Iris pigment epithelial cell (primary cell): ENCODE measurements around the gene SOS1.
A peak's percentile ranks its signal among the peaks of the same experiment; 100 is the strongest.
"Not testable (repeated sequence)": the region's sequence is repeated elsewhere in the genome, so short reads cannot be mapped to it uniquely, and the experiment has no call there.

Source experiments
- DNase-seq: peaks from one replicate; pipeline ENCODE4 v3.0.0-alpha.2; 2011; ENCODE audit warnings: low read depth

Gene SOS1

DNA sequence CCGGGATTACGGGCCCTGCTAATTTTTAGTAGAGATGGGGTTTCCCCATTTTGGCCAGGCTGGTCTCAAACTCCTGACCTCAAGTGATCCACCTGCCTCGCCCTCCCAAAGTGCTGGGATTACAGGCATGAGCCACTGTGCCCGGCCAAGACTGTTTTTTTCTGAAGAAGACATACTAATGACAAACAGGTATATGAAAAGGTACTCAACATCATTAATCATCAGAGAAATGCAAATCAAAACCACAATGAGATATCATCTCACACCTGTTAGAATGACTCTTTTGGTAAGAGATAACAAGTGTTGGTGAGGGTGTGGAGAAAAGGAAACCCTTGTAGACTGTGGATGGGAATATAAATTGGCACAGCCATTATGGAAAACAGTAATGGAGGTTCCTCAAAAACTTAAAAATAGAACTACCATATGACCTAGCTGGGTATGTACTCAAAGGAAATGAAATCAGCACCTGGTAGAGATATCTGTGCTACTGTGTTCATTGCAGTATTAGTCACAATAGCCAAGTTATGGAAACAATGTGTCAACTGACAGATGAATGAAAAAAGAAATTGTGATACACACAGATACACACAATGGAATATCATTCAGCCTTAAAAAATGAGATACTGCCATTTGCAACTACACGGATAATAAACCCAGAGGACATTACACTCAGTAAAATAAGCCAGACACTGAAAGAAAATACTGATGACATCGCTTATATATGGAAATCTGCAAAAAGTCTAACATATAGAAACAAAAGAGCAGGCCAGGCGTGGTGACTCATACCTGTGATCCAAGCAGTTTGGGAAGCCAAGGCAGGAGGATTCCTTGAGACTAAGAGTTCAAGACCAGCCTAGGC is 20.8 kb downstream of the SOS1 start:
- peak; percentile 76 for DNase-seq

DNA sequence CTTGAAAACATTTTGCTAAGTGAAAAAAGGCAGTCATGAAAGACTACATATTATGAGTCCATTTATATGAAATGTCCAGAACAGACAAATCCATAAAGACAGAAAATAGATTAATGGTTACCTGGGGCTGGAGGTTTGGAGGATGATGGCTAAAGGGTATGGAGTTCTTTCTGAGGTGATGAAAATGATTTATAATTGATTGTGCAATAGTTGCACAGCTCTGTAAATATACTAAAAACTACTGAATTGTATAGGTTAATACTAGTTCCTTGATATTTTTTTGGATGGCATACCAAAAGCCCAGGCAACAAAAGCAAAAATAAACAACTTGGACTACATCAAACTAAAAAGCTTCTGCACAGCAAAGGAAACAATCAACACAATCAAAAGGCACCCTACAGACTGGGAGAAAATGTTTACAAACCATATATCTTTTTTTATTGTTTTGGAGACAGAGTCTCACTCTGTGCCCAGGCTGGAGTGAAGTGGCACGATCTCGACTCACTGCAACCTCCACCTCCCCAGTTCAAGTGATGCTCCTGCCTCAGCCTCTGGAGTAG is 21.5 kb downstream of the SOS1 start:
- DNase-seq = no peak

DNA sequence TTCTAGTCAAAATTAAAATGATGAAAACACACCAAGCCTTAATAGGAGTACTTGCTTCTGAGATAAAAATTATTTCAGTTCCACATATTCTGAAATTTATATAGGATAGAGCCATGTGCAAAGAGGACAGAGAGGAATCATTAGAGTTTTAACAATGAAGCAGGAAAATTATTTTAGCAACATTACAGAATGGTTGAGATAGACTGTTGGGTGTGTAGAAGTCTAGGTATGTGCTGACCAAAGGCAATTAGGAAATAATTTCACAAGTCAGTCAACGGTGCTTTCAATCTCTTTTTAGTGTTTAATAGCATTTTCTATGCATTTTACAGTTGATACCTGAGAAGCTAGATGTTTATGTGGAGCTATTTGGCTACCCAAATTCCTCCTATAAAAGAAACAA is 25.2 kb downstream of the SOS1 start:
- no peak for DNase-seq

GRCh38 chr2:39094717-39095363 is 26.0 kb downstream of the SOS1 start:
- DNase-seq = peak; percentile 72

DNA sequence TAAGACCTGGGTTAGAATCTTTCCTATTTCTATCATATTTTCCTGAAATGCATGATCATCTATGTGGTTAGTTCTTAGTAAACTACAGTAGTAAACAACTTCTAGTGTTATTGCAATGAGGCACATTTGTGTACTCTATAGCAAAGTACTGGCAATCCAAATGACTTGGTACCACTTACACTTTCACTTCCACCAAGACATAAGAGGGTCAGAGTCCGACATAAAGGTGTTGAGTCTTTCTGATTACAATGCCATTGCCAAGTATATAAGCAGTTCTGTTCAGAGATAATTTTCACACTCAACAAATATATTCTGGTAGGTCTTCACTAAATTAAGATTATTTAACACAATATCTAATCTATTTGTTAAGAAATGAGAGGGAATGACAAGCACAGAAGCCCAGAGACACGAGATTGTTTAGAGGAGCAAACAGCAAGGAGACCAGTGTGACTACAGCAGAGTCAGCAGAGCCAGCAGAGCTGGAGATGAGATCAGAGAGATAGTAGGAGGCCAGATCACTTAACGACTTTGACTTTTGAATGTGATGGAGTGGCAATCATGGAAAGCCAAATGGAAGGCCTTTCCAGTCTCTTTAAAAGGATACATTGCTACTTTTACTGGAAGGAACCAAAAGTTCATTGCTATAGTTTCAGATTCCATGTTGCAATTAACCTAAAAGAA is 27.5 kb downstream of the SOS1 start:
- no peak for DNase-seq

- no peak for DNase-seq
Observed at GRCh38 chr2:39091543-39091942, 29.3 kb downstream of the SOS1 start.

- DNase-seq = no peak
Observed at GRCh38 chr2:39091063-39091462, 29.8 kb downstream of the SOS1 start.

GRCh38 chr2:39080152-39080551 is 40.7 kb downstream of the SOS1 start:
- no peak for DNase-seq

GRCh38 chr2:39069890-39070465 is 50.9 kb downstream of the SOS1 start:
- no peak for DNase-seq

DNA sequence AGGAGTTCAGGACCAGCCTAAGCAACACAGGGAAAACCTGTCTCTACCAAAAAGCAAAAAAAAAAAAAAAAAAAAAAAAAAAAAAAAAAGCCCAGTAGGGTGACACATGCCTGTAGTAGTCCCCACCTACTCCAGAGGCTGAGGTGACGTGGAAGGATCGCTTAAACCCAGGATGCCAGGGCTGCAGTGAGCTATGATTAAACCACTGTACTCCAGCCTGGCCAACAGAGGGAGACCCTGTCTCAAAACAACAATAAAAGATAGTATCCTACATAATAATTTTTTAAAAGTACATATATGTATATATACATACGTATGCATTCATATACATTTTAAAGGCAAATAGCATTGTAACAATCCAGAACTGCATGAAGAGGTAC is 51.7 kb downstream of the SOS1 start:
- DNase-seq = peak; percentile 17

DNA sequence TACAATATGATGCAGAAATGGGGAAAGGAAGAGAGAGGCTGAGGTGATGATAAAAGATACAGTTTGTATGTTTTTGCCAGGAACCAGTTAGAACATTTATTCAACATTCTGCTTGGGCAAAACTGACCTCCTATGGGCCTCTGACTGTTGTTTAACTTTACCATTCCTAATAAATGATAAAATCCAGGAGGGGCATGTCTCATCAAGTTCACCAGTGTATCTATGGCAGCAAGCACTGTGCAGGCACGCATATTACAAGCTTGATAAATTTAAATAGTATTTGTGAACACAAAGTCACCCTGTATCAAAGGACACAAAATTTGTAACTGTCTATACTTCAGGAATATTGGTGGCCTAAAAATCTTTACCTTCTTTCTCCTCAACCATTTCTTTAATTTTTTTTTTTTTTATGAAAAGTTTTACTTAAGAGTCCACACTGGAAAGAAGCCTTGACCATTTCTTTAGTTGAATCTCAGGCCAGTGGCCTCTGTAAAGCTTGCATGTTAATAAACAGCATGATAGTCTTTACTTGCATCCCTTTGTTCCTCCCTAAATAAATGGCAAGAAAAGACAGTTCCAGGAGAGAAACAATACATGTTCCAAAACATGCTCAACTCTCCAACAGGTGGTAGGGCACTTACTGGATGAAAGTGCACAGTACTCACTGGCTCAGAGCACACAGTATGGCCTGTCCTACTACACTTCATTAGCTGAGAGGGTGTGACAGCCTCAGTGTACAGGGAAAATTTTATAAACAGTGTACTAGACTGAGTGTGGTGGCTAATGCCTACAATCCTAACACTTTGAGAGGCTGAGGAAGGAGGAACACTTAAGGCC is 52.3 kb downstream of the SOS1 start:
- peak; percentile 22 for DNase-seq

- no peak for DNase-seq
Observed at GRCh38 chr2:39065616-39066015, 55.2 kb downstream of the SOS1 start.

DNA sequence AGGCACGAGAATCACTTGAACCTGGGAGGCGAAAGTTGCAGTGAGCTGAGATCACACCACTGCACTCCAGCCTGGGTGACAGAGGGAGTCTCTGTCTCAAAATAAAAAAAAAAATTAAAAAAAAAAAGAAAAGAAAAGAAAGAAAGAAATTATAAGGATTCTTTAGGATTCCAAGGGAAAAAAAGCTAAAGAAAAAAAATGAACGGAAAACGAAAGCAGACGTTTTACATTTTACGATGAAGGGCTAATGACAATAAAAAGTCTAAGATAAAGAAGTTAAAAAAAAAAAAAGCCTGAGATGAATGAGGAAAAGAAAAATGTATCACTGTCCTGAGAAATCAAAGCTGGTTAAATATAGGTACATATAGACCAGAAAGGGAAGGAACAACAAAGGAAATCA is 58.5 kb downstream of the SOS1 start:
- DNase-seq = no peak

- no peak for DNase-seq
Observed at GRCh38 chr2:39061280-39061679, 59.6 kb downstream of the SOS1 start.

DNA sequence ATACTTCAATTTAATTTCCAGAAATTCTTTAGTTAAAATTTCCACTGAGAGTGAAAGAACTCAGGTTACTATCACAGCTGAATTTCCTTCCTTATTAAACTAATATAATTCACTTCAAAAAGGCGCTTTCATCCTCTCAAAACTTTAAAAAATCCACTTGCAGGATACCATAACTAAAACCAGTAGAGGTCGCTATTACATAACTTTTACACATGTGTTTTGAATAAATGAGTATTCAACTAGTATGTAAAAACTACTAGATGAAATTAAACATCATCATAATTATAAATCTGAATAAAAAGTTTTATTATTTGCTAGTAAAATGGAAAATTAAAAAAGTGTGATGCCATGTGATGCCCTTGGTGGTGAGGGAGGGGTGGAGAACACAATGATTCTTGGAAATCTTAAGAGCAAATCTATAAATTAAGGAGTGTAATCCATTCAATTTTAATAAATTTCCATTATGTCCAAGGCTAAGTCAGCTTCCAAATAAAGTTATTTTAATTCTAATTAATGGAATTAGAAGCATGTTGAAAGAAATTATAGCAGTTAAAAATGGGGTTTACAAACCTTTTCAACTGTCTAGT is 61.4 kb downstream of the SOS1 start:
- DNase-seq = peak; percentile 54

GRCh38 chr2:39058101-39058500 is 62.8 kb downstream of the SOS1 start:
- DNase-seq = no peak

- not testable (repeated sequence) for DNase-seq
Observed at GRCh38 chr2:39052665-39053064, 68.2 kb downstream of the SOS1 start.

DNA sequence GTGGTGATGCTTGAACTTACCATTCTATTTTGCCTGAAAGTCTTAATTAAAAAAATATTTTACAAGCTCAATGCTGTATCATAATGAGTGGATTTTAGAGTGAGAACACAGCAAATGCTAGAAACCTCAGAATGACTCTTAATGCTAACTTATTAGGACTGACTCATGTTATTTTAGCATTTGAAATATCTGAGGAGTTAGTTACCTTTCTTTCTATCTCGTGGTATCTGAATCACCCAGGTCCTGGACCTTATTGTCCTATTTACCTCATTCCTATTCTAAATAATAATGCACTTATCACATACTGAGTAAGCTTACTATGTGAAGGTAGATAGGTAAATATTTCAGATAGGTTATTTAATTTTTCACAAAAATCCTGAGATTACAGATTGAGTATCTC is 70.7 kb downstream of the SOS1 start:
- peak; percentile 33 for DNase-seq

- no peak for DNase-seq
Observed at GRCh38 chr2:39039072-39039471, 81.8 kb downstream of the SOS1 start.

- peak; percentile 78 for DNase-seq
Observed at GRCh38 chr2:39033980-39034379, 86.9 kb downstream of the SOS1 start.

- DNase-seq = no peak
Observed at GRCh38 chr2:39027421-39027820, 93.4 kb downstream of the SOS1 start.
